Muscle layer of colon (tissue), 2 donors: ENCODE measurements around the gene ADCK1.
"Not testable (repeated sequence)": the region's sequence is repeated elsewhere in the genome, so short reads cannot be mapped to it uniquely, and the experiment has no call there.

Experiments
- H3K27ac ChIP-seq: one replicate; pipeline ENCODE4 v1.7.0; 2013; ENCODE audit warnings: low read depth, mild to moderate bottlenecking, low read length, moderate library complexity
- H3K27me3 ChIP-seq, 2 donors: one replicate each; pipeline ENCODE4 v1.7.0; 2013; ENCODE audit warnings: low read length in 2 of 2, mild to moderate bottlenecking in 2 of 2; ENCODE audit not compliant: insufficient read depth in 2 of 2, control insufficient read depth in 1 of 2
- H3K36me3 ChIP-seq: one replicate; pipeline ENCODE4 v1.7.0; 2013; ENCODE audit warnings: mild to moderate bottlenecking, low read length; ENCODE audit not compliant: insufficient read depth
- H3K4me1 ChIP-seq: one replicate; pipeline ENCODE4 v1.7.0; 2013; ENCODE audit warnings: mild to moderate bottlenecking, low read length; ENCODE audit not compliant: insufficient read depth
- H3K4me3 ChIP-seq, 2 donors: one replicate each; pipeline ENCODE4 v1.7.0; 2013; ENCODE audit warnings: low read length in 2 of 2, low read depth in 1 of 2, mild to moderate bottlenecking in 1 of 2, moderate library complexity in 1 of 2
- H3K9ac ChIP-seq: one replicate; pipeline ENCODE4 v1.7.0; 2013; ENCODE audit warnings: low read length
- H3K9me3 ChIP-seq: one replicate; pipeline ENCODE4 v1.7.0; 2013; ENCODE audit warnings: mild to moderate bottlenecking, low read length
- donor health status: abdominal sarcoma.
- donor health status: Adenocarcinoma of cecum.

Gene ADCK1

DNA sequence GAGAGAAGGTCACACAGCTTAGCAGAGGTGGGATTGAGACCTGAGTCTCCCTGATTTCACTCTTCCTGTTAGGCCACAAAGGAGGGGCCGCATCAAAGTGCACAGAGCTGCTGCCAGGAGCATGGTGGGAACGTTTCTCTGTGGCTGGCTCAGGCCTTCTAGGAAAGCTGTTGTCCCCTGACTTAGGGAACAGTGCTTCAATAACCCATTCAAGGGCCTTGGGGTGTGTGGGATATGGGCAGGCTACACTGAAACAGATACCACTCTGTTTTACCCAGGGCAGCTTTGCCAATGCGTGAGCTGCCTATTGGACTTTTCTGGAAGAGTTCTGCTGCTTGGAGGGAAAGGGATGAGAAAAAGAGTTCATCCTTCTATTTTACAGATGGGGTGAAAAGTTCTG lies 110.0 kb downstream of the ADCK1 start:
- Histone ChIP-seq H3K4me3 (no peak overlapping the region), H3K4me1 (no peaks in the 10 kb centered on the region), H3K27ac (no peak overlapping the region), H3K27me3 (no peaks in the 10 kb centered on the region), H3K36me3 (no peaks in the 10 kb centered on the region), H3K9me3 (no peaks in the 10 kb centered on the region), H3K9ac (no peak overlapping the region)

DNA sequence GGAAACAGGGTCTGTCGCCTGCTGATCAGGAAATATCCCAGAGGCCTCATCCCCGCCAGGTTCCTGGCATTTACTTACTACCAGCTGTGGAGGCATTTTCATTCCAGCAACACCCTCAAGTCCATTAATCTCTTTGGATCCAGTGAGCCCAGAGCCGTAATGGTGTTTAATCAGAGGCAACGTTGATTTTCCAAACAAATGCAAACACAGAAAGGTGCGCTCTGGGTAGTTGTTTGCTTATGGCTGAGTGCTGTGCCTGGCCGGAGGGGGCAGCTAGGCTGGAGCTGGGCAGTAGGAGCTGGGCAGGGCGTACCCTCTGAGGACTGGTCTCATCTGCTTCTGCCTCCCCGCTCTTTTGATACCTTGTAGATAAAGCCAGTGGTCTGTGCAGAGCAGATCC lies 110.6 kb downstream of the ADCK1 start:
- no peaks in the 10 kb centered on the region for H3K4me1 ChIP-seq
- H3K36me3 ChIP-seq, result no peaks in the 10 kb centered on the region
- H3K4me3 ChIP-seq, result no peak overlapping the region
- no peaks in the 10 kb centered on the region for H3K27me3 ChIP-seq
- no peak overlapping the region for H3K9ac ChIP-seq
- no peaks in the 10 kb centered on the region for H3K9me3 ChIP-seq
- H3K27ac ChIP-seq, result no peak overlapping the region

DNA sequence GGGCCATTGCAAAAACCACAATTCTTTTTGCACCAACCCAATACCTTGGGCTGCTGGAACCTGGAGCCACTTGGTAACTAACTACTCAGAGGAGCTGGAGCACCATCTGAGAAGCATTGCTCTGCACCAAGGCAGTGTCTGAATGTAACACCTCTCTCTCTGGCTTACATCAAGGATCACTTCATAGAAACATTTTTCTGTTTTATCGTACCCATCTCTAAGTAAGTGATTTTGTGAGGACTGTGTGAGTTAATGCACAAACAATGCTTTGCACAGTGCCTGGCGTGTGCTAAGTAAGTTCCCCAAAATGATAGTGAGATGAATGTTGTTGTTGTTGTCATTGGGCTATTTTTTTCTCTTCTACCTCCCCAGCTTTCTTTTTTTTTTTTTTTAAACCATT lies 111.4 kb downstream of the ADCK1 start:
- no peaks in the 10 kb centered on the region for H3K36me3 ChIP-seq

DNA sequence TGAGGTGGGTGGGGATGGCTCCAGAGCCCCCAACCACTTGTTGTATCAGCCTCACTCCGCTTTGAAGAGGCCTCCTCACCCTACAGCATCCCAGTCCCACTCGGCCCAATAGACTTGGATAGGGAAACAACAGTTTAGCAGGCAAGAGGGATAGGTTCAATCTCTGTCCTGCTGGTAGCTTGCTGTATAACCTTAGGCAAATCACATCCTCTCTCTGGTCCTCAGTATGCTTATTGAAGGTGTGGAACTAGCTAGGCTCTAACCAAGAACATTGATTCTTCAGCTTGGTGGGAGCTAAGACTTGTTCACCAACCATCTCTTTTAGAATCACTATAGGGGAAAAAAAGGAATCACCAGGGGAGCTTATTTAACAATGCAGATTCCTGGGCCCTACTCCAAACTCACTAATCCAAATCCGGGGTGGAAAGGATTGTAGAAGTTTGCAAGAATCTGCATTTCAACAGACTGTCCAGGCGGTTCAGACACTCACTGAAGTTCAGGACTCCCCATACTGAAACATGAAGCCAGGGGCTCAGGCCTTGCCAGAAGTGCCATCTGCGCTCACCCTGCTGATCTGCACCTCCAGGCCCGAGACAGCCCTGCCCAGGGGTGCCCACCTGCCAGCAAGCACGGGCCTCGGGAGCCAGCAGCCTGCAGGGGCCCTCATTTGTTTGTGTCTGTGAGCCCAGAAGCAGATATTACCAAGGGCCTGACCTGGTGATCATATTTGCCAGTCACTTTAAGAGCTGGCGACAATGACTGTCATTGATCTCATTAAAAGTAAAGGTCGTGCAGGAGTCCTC lies 113.0 kb downstream of the ADCK1 start:
- no peaks in the 10 kb centered on the region for H3K9me3 ChIP-seq
- H3K9ac ChIP-seq, result no peak overlapping the region
- H3K4me3 ChIP-seq, result no peak overlapping the region
- H3K27ac ChIP-seq, result no peak overlapping the region
- H3K27me3 ChIP-seq, result no peaks in the 10 kb centered on the region
- no peaks in the 10 kb centered on the region for H3K36me3 ChIP-seq
- no peaks in the 10 kb centered on the region for H3K4me1 ChIP-seq

More for the DNA sequence above, 111.4 kb downstream of the ADCK1 start:
- Histone ChIP-seq H3K4me1 (no peaks in the 10 kb centered on the region), H3K9me3 (no peaks in the 10 kb centered on the region), H3K27me3 (no peaks in the 10 kb centered on the region), H3K9ac (no peak overlapping the region), H3K27ac (no peak overlapping the region), H3K4me3 (no peak overlapping the region)

DNA sequence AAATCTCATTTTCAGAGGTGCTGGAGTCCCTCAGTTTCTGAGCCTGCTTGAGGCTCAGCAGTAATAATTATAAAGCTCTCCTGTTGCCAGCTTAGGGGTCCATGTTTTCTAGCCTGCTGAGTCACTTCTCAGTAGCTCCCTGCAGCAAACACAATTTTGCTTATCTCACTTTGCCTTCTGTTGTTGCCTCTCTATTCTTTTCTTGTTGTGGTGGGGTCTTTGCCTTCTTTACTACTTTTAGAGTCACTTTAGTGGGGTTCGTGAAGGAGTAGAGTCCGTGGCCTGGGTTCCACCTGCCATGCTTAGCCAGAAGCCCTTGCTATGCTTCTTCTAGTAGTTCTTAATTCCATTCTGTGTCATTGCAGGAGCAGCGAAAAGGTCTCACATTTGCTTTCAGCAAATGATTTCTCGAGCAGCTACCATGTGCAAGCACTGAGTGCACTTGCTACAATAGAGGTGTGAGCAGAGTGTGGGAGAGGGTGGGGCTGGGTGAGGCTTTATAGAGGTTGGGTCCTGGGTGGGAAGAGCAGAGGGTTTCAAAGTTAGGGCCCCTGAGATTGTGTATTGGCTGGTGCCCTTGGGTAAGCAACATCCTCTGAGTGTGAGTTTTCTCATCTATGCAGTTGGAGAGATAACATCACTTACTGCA lies 114.3 kb downstream of the ADCK1 start:
- no peak overlapping the region for H3K9ac ChIP-seq
- no peaks in the 10 kb centered on the region for H3K4me1 ChIP-seq
- H3K9me3 ChIP-seq, result no peaks in the 10 kb centered on the region
- no peak overlapping the region for H3K4me3 ChIP-seq
- H3K36me3 ChIP-seq, result no peaks in the 10 kb centered on the region
- H3K27me3 ChIP-seq, result no peaks in the 10 kb centered on the region
- H3K27ac ChIP-seq, result no peak overlapping the region

DNA sequence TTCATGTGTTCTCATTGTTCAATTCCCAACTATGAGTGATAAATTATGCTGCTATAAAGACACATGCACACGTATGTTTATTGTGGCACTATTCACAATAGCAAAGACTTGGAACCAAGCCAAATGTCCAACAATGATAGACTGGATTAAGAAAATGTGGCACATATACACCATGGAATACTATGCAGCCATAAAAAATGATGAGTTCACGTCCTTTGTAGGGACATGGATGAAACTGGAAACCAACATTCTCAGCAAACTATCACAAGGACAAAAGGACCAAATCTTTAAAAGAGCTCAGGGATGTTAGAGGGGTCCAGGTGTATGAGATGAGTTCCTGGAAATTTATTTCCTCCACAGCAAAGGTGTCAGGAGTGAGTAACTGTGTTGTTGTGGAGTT lies 115.5 kb downstream of the ADCK1 start:
- not testable (repeated sequence) for H3K4me3 ChIP-seq, H3K27ac ChIP-seq, H3K9ac ChIP-seq, H3K9me3 ChIP-seq, H3K4me1 ChIP-seq, H3K27me3 ChIP-seq, H3K36me3 ChIP-seq

DNA sequence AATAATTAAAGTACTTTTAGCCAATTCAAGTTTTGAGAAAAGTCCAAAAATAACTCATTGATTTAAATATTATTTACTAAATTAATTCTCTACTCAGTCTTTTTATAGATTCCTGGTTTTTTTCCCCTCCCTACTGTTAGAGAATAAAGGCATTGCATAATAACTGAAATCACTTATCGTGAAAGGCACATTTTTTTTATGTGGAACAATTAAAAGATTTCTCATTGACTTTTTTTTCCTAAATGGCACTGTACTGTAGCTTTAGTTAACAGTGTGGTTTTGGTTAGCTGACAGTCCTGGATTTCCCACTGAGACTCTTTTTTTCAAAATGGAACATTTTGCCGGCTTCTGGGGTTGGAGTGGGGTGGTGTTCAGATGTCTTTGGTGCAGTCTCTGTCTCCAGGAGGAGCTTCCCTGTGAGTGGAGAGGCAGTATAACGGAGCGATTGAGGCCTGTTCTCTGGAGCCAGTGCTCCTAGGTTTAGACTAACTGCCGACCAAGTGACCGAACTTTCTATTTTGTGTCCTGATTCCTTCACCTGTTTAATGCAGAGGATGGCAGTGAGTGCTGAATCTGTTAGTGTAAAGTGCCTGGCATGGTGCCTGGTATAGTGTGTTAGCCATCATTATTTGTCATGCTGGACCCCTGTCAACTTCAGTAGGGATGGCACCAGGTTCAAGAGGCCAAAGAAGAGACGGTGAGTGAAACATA lies 117.7 kb downstream of the ADCK1 start:
- Histone ChIP-seq H3K27me3 (no peaks in the 10 kb centered on the region), H3K36me3 (no peaks in the 10 kb centered on the region), H3K4me3 (no peak overlapping the region), H3K4me1 (no peaks in the 10 kb centered on the region), H3K27ac (no peak overlapping the region), H3K9me3 (no peaks in the 10 kb centered on the region), H3K9ac (no peak overlapping the region)

DNA sequence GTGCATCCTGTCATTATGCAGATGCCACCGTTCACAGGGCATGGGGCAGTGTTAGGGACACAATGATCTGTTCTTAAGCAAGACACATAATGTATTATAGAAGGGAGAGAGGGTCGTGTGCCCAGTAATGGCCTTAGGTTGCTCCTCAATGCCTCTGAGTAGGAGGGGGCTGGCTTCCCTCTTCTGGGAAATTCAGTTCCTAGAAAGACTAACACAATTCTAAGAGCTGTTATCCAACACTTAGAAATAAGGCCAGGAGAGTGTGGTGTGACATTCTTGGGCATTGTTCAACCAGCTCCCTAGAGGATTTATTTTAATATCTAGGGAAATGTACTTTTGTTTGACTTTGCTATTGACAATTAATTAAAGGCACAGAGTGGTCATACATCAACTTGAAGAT lies 118.5 kb downstream of the ADCK1 start:
- Histone ChIP-seq H3K4me3 (no peak overlapping the region), H3K36me3 (no peaks in the 10 kb centered on the region), H3K9ac (no peak overlapping the region), H3K9me3 (no peaks in the 10 kb centered on the region), H3K27me3 (no peaks in the 10 kb centered on the region), H3K27ac (no peak overlapping the region), H3K4me1 (no peaks in the 10 kb centered on the region)

DNA sequence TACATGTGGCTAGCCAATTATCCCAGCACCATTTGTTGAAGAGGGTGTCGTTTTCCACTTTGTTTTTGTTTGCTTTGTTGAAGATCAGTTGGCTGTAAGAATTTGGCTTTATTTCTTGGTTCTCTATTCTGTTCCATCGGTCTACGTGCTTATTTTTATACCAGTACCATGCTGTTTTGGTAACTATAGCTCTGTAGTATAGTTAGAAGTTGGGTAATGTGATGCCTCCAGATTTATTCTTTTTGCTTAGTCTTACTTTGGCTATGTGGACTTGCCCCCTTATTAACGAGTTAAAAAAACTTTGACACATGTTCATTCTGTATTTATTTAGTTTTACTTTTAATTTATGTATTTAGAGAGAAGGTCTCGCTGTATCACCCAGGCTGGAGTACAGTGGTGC lies 120.4 kb downstream of the ADCK1 start:
- Histone ChIP-seq H3K27ac (no peak overlapping the region), H3K9ac (no peak overlapping the region), H3K27me3 (no peaks in the 10 kb centered on the region), H3K4me3 (no peak overlapping the region), H3K4me1 (no peaks in the 10 kb centered on the region), H3K9me3 (no peaks in the 10 kb centered on the region), H3K36me3 (no peaks in the 10 kb centered on the region)

DNA sequence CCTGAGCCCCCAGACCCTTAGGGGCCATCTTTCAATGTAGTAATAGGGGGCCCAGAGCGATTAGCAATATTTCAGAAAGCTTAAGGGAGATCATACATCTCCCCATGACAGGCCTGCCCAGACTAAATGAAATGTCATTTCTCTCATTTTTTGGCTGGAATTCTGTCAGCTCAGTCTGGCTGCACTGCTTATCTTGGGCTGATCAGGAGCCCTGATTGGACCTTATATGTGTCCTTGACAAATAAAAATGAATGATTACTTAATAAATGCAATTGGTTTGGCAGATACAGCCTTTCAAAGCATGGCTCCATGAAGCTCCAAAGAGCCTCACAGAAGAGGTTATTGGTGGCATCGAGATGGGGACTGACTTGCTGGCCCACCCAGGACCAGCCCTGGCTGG lies 121.9 kb downstream of the ADCK1 start:
- Histone ChIP-seq H3K9ac (no peak overlapping the region), H3K27ac (no peak overlapping the region), H3K4me1 (no peaks in the 10 kb centered on the region), H3K36me3 (no peaks in the 10 kb centered on the region), H3K9me3 (no peaks in the 10 kb centered on the region), H3K27me3 (no peaks in the 10 kb centered on the region), H3K4me3 (no peak overlapping the region)

DNA sequence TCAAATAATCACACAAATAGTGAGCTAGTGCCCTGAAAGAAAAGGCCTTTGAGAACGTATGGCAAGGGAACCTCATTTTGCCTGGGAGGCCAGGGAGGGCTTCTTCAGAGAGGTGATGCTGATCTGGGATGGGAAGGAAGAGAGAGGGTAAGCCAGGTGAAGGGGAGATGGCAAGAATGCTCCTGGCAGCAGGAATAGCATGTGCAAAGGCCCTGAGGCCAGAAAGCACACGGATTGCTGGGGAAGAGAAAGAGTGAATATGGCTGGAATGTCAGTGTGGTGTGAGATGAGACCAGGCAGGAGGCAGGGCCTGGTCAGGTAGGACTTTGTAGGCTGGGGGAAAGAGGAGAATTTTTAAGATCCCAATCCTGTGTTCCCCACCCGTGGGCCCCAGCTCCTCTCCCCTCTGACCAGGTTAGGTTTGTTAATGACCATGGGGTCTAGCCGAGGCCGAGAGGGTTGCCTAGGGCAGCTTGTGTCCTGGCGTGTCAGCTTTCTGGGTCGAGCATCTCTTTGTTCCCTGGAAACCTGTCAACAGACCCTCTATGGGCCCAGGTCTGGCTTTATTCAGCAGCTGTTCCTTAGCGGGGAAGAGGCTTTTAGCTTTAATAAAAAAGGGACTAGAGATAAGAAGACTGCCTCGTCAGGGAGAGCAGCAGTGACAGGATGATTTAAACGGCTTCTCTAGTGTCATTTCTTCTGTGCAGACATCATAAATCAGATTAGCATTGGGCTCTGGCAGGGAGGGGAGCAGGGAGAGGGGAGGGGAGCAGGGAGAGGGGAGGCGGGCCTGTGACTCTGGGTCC lies 123.4 kb downstream of the ADCK1 start:
- H3K4me3 ChIP-seq, result no peak overlapping the region
- H3K9ac ChIP-seq, result no peak overlapping the region
- H3K27me3 ChIP-seq, result no peaks in the 10 kb centered on the region
- no peaks in the 10 kb centered on the region for H3K9me3 ChIP-seq
- no peak overlapping the region for H3K27ac ChIP-seq
- no peaks in the 10 kb centered on the region for H3K4me1 ChIP-seq
- no peaks in the 10 kb centered on the region for H3K36me3 ChIP-seq
